Right atrium auricular region (tissue), 2 donors: ENCODE data around the gene OR2A12. TPM values are rescaled to one million over a fixed set of nuclear protein-coding genes. Genes with fewer than 3 reads are reported as not detected.

Experiments
- DNase-seq: peaks from one replicate; pipeline ENCODE4 v3.0.0-alpha.2; 2019; ENCODE audit warnings: low spot score
- H3K27ac ChIP-seq, 2 donors: fragments of 200-600 bp; sonication (generic); 1 replicate in 1 of 2; 2 replicates in 1 of 2; pipeline ENCODE4 v1.5.1; 2016 to 2019
- H3K27me3 ChIP-seq, 2 donors: fragments of 200-600 bp; sonication (generic); one replicate each; pipeline versions ENCODE4 v1.5.1 to v1.6.0; 2017 to 2019
- H3K36me3 ChIP-seq: fragments of 200-600 bp; sonication (generic); one replicate; pipeline ENCODE4 v1.5.1; 2016
- H3K4me1 ChIP-seq, 2 donors: fragments of 200-600 bp; sonication (generic); one replicate each; pipeline versions ENCODE4 v1.5.1 to v1.6.0; 2017 to 2019
- H3K4me3 ChIP-seq, 2 donors: fragments of 200-600 bp; sonication (generic); 1 replicate in 1 of 2; 2 replicates in 1 of 2; pipeline ENCODE4 v1.5.1; 2017 to 2019; ENCODE audit warnings: mild to moderate bottlenecking in 1 of 2, moderate library complexity in 1 of 2
- H3K9me3 ChIP-seq, 2 donors: fragments of 200-600 bp; sonication (generic); one replicate each; pipeline ENCODE4 v1.5.1; 2019
- CTCF ChIP-seq, 2 donors: fragments of 200-600 bp; sonication (generic); IDR thresholded peaks; one replicate each; pipeline ENCODE4 v1.5.1; 2019; ENCODE audit warnings: antibody characterized with exemption in 2 of 2
- total RNA-seq, 2 donors: library from RNA; depleted of rRNA; stranded (reverse); fragments of >200 nt; gene quantifications; one replicate each; pipeline ENCODE4 v1.1.0, GENCODE V29; 2016

OR2A12 gene
- not detected for total RNA-seq

GRCh38 chr7:144085978-144086377, at the start of gene OR2A12:
Gene OR2A12 (plus strand): TSS chr7:144086278. CDS start chr7:144095108, 8,830 bp downstream.
- Histone ChIP-seq H3K36me3 (no peaks in the 10 kb centered on the region), H3K9me3 (peaks cover 0 to 6% of the 10 kb centered on the region in 2 donors), H3K4me1 (no peaks in the 10 kb centered on the region), H3K4me3 (no peak within 1 kb of the TSS), H3K27ac (no peak within 1 kb of the TSS), H3K27me3 (no peaks in the 10 kb centered on the region)
- DNase-seq, result no peak
- TF ChIP-seq CTCF (IDR thresholded peaks at IDR 0.05), result no peak

GRCh38 chr7:144036302-144036885, 49.7 kb upstream of the OR2A12 start:
- Histone ChIP-seq H3K36me3 (no peaks in the 10 kb centered on the region), H3K27me3 (no peaks in the 10 kb centered on the region), H3K27ac (no peak overlapping the region), H3K4me3 (no peak overlapping the region), H3K9me3 (no peaks in the 10 kb centered on the region), H3K4me1 (peaks cover 0 to 5% of the 10 kb centered on the region in 2 donors)
- no peak for DNase-seq
- no peak for TF ChIP-seq CTCF (IDR thresholded peaks at IDR 0.05)

- DNase-seq, result no peak
- H3K27ac ChIP-seq, result no peak overlapping the region
Observed at GRCh38 chr7:144037414-144038035, 48.6 kb upstream of the OR2A12 start.

GRCh38 chr7:144038887-144039286, 47.2 kb upstream of the OR2A12 start:
- DNase-seq, result no peak
- Histone ChIP-seq H3K36me3 (no peaks in the 10 kb centered on the region), H3K4me1 (no peaks in the 10 kb centered on the region), H3K9me3 (no peaks in the 10 kb centered on the region), H3K27ac (no peak overlapping the region), H3K4me3 (no peak overlapping the region), H3K27me3 (no peaks in the 10 kb centered on the region)
- TF ChIP-seq CTCF (IDR thresholded peaks at IDR 0.05), result no peak

More at GRCh38 chr7:144037414-144038035, 48.6 kb upstream of the OR2A12 start:
- Histone ChIP-seq H3K4me1 (peaks cover 0 to 5% of the 10 kb centered on the region in 2 donors), H3K27me3 (no peaks in the 10 kb centered on the region), H3K9me3 (no peaks in the 10 kb centered on the region), H3K4me3 (no peak overlapping the region), H3K36me3 (no peaks in the 10 kb centered on the region)
- no peak for TF ChIP-seq CTCF (IDR thresholded peaks at IDR 0.05)

- H3K4me1 ChIP-seq, result no peaks in the 10 kb centered on the region
- no peaks in the 10 kb centered on the region for H3K27me3 ChIP-seq
- no peak for DNase-seq
- no peak within 1 kb of the TSS for H3K4me3 ChIP-seq
- H3K9me3 ChIP-seq, result no peaks in the 10 kb centered on the region
- H3K27ac ChIP-seq, result no peak within 1 kb of the TSS
- H3K36me3 ChIP-seq, result no peaks in the 10 kb centered on the region
- no peak for TF ChIP-seq CTCF (IDR thresholded peaks at IDR 0.05)
Observed at GRCh38 chr7:144048648-144049047, 37.4 kb upstream of the OR2A12 start, which contains the start of gene OR2A5. Gene OR2A5 (plus strand): TSS chr7:144048948. CDS start chr7:144050402, 1,454 bp downstream.
